Measurements from ENCODE around the gene S100A3.

The S100A3 gene

GRCh38 chr1:153547560-153548551 is 1.2 kb downstream of the S100A3 start:
- FAIRE-seq: no peak

DNA sequence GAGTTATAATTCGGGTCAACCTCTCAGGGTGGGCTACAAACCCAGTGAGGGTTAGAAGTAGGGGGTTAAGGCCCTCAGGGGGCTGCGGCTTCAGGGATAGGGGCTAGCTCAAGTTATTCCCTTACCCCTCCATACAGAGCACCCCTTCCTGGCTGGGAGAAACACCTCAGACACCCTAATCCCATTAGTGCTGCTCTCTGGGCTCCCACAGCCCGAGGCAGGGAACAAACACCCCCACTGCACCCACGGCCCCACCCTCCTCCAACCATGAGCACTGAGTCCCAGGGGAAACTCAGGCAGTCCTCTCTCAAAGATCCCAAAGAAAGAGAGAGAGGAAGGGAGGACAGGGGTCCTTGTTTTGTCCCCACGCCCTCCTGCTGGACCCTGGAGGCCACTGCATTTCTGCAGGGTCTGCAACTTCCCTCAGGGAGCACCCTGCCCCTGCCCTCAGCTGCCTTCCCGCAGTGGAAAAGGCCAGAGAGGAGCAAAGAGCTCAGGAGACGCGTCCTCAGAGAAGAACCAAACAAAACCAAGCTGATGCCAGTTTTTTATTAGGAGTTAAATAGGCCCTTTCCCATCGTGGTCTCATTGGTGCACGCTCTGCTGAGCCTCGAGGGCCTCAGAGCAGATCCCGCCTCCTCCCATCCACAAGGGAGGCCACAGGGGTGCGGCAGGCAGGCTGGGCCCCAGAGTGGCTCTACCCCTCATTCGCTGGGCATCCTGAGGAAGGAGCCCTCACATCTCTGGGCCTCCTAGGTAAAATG is 2.1 kb downstream of the S100A3 start:
- no peak for FAIRE-seq

DNA sequence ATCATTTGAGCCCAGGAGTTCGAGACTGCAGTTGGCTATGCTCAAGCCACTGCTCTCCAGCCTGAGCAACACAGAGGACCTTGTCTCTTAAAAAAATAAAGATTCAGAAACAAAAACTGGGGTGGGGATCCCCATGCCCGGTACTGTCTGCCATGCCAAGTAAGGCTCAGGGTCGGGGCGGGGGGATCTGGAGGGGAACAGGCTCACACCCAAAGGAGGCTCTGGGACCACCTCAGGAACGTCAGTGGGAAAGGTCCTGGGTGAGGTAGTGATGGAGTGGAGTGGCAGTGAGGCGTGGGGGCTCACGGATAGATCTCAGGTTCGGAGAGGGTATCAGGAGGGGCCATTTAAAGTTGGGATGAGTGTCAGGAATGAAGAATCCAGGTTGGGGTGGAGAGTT is 2.7 kb downstream of the S100A3 start:
- no peak for FAIRE-seq

GRCh38 chr1:153545067-153546055 is 3.7 kb downstream of the S100A3 start, which contains the start of gene S100A4:
Gene S100A4, minus strand, starts transcription at chr1:153545806. Its CDS starts 1,012 bp downstream, at chr1:153544794.
- no peak for FAIRE-seq

DNA sequence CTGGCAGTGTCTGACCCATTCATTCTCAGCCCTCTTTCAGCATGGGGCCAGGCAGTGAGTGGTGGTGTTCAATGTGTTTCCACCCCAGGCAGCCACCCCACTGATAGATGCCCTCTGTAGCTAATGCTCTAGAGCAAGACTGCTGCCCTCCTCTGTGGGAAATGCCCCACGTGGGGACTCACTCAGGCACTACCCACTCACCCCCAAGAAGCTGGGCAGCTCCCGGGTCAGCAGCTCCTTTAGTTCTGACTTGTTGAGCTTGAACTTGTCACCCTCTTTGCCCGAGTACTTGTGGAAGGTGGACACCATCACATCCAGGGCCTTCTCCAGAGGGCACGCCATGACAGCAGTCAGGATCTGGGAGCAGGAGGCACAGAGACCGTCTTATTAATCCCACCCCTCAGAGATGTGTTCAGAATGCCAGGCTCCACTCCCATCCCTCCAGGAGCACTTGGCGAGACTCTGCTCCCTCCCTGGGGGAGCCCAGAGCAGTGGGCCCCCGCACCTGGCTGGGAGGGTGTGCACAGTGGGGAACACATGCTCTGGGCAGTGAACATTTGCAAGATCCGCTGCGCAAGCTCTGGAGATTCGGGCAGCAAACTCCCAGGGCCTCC is 4.5 kb downstream of the S100A3 start:
- no peak for FAIRE-seq

GRCh38 chr1:153543736-153544135 is 5.3 kb downstream of the S100A3 start:
- FAIRE-seq: no peak

- FAIRE-seq: no peak
Observed at GRCh38 chr1:153542956-153543711, 5.9 kb downstream of the S100A3 start.

DNA sequence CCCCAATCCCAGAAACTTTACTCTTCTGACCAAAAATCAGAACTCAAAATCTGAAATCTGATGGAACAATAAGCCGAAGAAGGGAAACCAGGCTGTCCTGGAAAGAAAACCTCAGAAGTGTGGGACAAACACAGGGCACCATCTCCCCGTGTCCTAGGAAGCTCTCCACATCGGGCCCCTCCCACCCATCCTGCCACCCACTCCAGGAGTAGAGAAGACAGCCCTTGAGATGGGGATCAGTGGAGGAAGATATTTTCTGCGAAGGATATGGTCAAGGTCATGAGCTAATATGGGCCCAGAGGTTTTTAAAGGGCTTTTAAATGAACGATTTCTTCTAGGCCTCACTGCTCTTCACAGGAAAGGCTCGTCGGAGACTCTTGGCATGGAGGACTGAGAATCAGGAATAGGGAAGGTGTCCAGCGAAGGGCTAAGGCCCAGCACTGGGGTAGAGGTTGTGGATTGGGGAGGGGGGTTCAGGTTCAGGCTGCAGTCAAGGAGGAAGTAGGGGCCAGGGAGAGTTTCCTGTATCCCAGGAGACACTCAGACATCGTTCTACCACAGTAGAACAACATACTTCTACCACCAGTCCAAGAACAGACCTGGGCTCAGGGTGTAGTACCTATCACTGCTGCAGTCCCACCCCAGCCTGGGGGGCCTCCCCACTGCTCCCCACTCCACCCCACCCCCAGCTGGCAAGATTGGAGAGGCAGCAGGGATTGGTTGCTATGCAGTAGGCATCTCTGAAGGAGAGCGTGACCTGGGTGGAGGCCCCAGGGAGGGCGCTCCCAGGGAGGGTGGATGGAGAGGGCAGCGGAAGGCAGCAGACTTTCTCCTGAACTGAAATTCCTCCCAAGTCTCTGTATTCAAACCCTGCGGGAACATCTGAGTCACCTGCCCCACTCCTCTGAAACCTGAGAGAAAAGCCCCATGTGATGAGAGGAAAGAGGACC is 7.1 kb downstream of the S100A3 start:
- FAIRE-seq: no peak

GRCh38 chr1:153540394-153541361 is 8.4 kb downstream of the S100A3 start, which contains the start of gene S100A5:
Gene S100A5, minus strand, starts transcription at chr1:153540934. Its CDS starts 743 bp downstream, at chr1:153540191.
- FAIRE-seq: no peak

- no peak for FAIRE-seq
Observed at GRCh38 chr1:153539395-153540093, 9.5 kb downstream of the S100A3 start.

DNA sequence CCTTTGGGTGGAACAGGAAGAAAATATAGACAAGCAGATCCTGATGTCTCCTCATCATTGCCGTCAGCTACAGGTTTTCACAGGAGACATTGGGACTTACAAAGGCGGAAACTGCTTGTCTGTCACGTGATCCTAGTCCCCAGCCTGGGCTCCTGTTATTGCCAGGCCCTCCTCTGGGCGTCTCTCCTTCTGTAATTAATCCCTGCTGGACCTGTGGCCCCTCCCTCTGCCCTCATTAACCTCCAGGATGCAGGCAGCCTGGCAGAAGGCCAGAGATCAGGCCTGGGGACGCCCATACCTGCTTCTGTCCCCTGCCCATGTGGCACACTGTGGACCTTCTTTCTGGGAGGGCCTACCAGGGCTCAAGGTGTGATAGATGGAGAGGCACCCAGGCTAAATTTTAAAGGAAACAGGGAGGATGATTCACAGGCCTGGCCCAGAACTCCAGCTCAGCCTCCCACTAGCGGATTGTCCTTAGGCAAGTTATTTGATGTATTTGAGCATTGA is 10.7 kb downstream of the S100A3 start:
- FAIRE-seq: no peak

DNA sequence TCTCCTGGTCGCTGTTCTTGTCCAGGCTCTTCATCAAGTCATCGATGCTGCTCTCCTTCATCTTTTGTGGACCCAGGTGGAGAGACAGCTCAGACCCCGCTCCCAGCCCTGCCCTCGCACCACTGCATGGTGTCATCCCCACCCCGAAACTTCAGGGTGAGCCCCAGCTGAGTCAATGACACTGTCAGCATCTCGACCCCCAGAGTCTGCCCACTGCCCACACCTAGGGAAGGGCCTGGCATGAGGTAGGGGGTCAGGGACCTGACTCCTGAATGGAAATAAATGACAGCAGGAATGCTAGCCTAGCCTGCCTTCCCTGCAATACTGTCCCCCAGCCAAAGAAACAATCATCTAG is 11.7 kb downstream of the S100A3 start:
- FAIRE-seq: no peak

- no peak for FAIRE-seq
Observed at GRCh38 chr1:153536671-153537375, 12.2 kb downstream of the S100A3 start.

- no peak for FAIRE-seq
Observed at GRCh38 chr1:153536012-153536670, 12.9 kb downstream of the S100A3 start.

GRCh38 chr1:153535242-153536011 is 13.6 kb downstream of the S100A3 start, which contains the start of gene S100A6:
Gene S100A6, minus strand, starts transcription at chr1:153535991. Its CDS starts 652 bp downstream, at chr1:153535339.
- no peak for FAIRE-seq

GRCh38 chr1:153534925-153535241 is 14.2 kb downstream of the S100A3 start:
- no peak for FAIRE-seq
